Vagina (tissue), 2 donors: ENCODE measurements around the gene PIAS1.

Experiments
- CTCF ChIP-seq, 3 experiments: fragments of 450-650 bp in 2 of 3; fragments of 200-600 bp in 1 of 3; sonication (generic) in 1 of 3; IDR thresholded peaks; one replicate each; pipeline ENCODE4 v1.5.1; 2017 to 2019; ENCODE audit warnings: antibody characterized with exemption in 3 of 3, mild to moderate bottlenecking in 2 of 3, moderate library complexity in 2 of 3
- POLR2A ChIP-seq, 2 donors: fragments of 450-650 bp; IDR thresholded peaks; one replicate each; pipeline ENCODE4 v1.6.1; 2017; ENCODE audit warnings: antibody characterized with exemption in 2 of 2, mild to moderate bottlenecking in 2 of 2, moderate library complexity in 2 of 2

GRCh38 chr15:68195336-68196112 lies 141.4 kb downstream of the PIAS1 start:
- TF ChIP-seq CTCF (IDR thresholded peaks at IDR 0.05): no peak
- TF ChIP-seq POLR2A (IDR thresholded peaks at IDR 0.05): no peak
